NCI-H82 treated with DMSO at 0.1 percent for 48 hours (cell line): ENCODE results near the gene CHST10.
A peak's percentile ranks its signal among the peaks of the same experiment; 100 is the strongest.
"Not testable (repeated sequence)": the region's sequence is repeated elsewhere in the genome, so short reads cannot be mapped to it uniquely, and the experiment has no call there.

Source experiments
- DNase-seq: peaks from one replicate; lab custom pipeline; 2025; ENCODE audit not compliant: unreplicated experiment; lab: John Stamatoyannopoulos, UW

CHST10 gene

GRCh38 chr2:100394111-100394641 lies 23.3 kb downstream of the CHST10 start:
- DNase-seq: no peak

GRCh38 chr2:100393362-100393761 lies 24.1 kb downstream of the CHST10 start:
- no peak for DNase-seq

GRCh38 chr2:100392715-100393114 lies 24.8 kb downstream of the CHST10 start:
- DNase-seq: no peak

GRCh38 chr2:100391735-100392515 lies 25.5 kb downstream of the CHST10 start:
- no peak for DNase-seq

GRCh38 chr2:100390001-100390940 lies 27.2 kb downstream of the CHST10 start:
- DNase-seq: no peak

- no peak for DNase-seq
Measured at GRCh38 chr2:100388703-100389102, 28.8 kb downstream of the CHST10 start.

- DNase-seq: no peak
Measured at GRCh38 chr2:100383954-100384353, 33.5 kb downstream of the CHST10 start.

- no peak for DNase-seq
Measured at GRCh38 chr2:100383306-100383705, 34.2 kb downstream of the CHST10 start.

- DNase-seq: peak; percentile 26
Measured at GRCh38 chr2:100381240-100381639, 36.2 kb downstream of the CHST10 start.

GRCh38 chr2:100380681-100381080 lies 36.8 kb downstream of the CHST10 start:
- no peak for DNase-seq

GRCh38 chr2:100376836-100377235 lies 40.6 kb downstream of the CHST10 start:
- no peak for DNase-seq

GRCh38 chr2:100367163-100367562 lies 50.3 kb downstream of the CHST10 start:
- no peak for DNase-seq

GRCh38 chr2:100365434-100365833 lies 52.0 kb downstream of the CHST10 start:
- DNase-seq: no peak

GRCh38 chr2:100362269-100362668 lies 55.2 kb downstream of the CHST10 start:
- DNase-seq: not testable (repeated sequence)

GRCh38 chr2:100359576-100359975 lies 57.9 kb downstream of the CHST10 start:
- no peak for DNase-seq

GRCh38 chr2:100358554-100358953 lies 58.9 kb downstream of the CHST10 start:
- no peak for DNase-seq

GRCh38 chr2:100352521-100352920 lies 64.9 kb downstream of the CHST10 start:
- no peak for DNase-seq

GRCh38 chr2:100350661-100351185 lies 66.7 kb downstream of the CHST10 start:
- DNase-seq: no peak

GRCh38 chr2:100345144-100345543 lies 72.3 kb downstream of the CHST10 start:
- not testable (repeated sequence) for DNase-seq

GRCh38 chr2:100344433-100344832 lies 73.0 kb downstream of the CHST10 start:
- DNase-seq: no peak

- not testable (repeated sequence) for DNase-seq
Measured at GRCh38 chr2:100342466-100342865, 75.0 kb downstream of the CHST10 start.
